Fibroblast of lung (primary cell): ENCODE data around the gene HELB. TPM values are rescaled to one million over a fixed set of nuclear protein-coding genes. Genes with fewer than 3 reads are reported as not detected.

ENCODE experiments used
- DNase-seq, 2 donors: peaks; one replicate each; pipeline versions ENCODE4 v3.0.0 to v3.0.0-alpha.2; 2010; ENCODE audit warnings: low read depth in 2 of 2
- H2AFZ ChIP-seq: 2 replicates; pipeline ENCODE4 v1.5.1; 2012; ENCODE audit warnings: low read length, control low read depth, inconsistent platforms
- H3K27ac ChIP-seq: 2 replicates; pipeline ENCODE4 v1.5.1; 2011; ENCODE audit warnings: low read length, control low read depth; ENCODE audit not compliant: insufficient read depth
- H3K27me3 ChIP-seq: 2 replicates; pipeline ENCODE4 v1.5.1; 2011; ENCODE audit warnings: mild to moderate bottlenecking, low read length; ENCODE audit not compliant: control insufficient read depth, insufficient read depth
- H3K36me3 ChIP-seq: 2 replicates; pipeline ENCODE4 v1.5.1; 2011; ENCODE audit warnings: low read length; ENCODE audit not compliant: control insufficient read depth, insufficient read depth
- H3K4me1 ChIP-seq: 2 replicates; pipeline ENCODE4 v1.5.1; 2011; ENCODE audit warnings: low read length; ENCODE audit not compliant: control insufficient read depth, insufficient read depth; ENCODE audit errors: extremely low read depth
- H3K4me2 ChIP-seq: 2 replicates; pipeline ENCODE4 v1.5.1; 2011; ENCODE audit warnings: low read length, control low read depth; ENCODE audit not compliant: insufficient read depth; ENCODE audit errors: extremely low read depth
- H3K4me3 ChIP-seq, 4 experiments: fragments of 200-600 bp in 1 of 4; sonication (generic) in 1 of 4; replicated peaks in 1 of 4; 2 replicates each; pipeline ENCODE4 v1.5.1; 2011 to 2016; ENCODE audit warnings: low read length in 4 of 4, low read depth in 3 of 4, mild to moderate bottlenecking in 3 of 4, control low read depth in 2 of 4, inconsistent platforms in 1 of 4, mixed read lengths in 1 of 4; ENCODE audit not compliant: insufficient read depth in 1 of 4; ENCODE audit errors: control extremely low read depth in 1 of 4
- H3K79me2 ChIP-seq: 2 replicates; pipeline ENCODE4 v1.5.1; 2012; ENCODE audit warnings: mild to moderate bottlenecking, low read length, inconsistent platforms; ENCODE audit not compliant: control insufficient read depth, insufficient read depth
- H3K9ac ChIP-seq: 2 replicates; pipeline ENCODE4 v1.5.1; 2011; ENCODE audit warnings: mild to moderate bottlenecking, low read length, control low read depth; ENCODE audit not compliant: insufficient read depth
- H3K9me3 ChIP-seq: 2 replicates; pipeline ENCODE4 v1.5.1; 2012; ENCODE audit warnings: low read depth, low read length; ENCODE audit not compliant: control insufficient read depth, insufficient read depth
- H4K20me1 ChIP-seq: 2 replicates; pipeline ENCODE4 v1.5.1; 2011; ENCODE audit warnings: low read length; ENCODE audit not compliant: control insufficient read depth, insufficient read depth; ENCODE audit errors: extremely low read depth
- CTCF ChIP-seq, 2 donors: IDR thresholded peaks in 1 of 2; conservative IDR thresholded peaks in 1 of 2; 1 replicate in 1 of 2; 2 replicates in 1 of 2; pipeline ENCODE4 v1.5.1; 2011 to 2012; ENCODE audit warnings: low read length in 2 of 2, control low read depth in 1 of 2, inconsistent platforms in 1 of 2, low read depth in 1 of 2, mild to moderate bottlenecking in 1 of 2
- EZH2 ChIP-seq: IDR thresholded peaks from 2 replicates; pipeline ENCODE4 v1.5.1; 2012; ENCODE audit warnings: low read length, control low read depth, mild to moderate bottlenecking; ENCODE audit errors: missing control alignments
- polyA plus RNA-seq, 2 donors: library from polyadenylated mRNA; depleted of rRNA in 1 of 2; stranded (reverse) in 1 of 2; unstranded in 1 of 2; fragments of >200 nt; gene quantifications; 2 replicates each; pipeline ENCODE4 v1.2.1, GENCODE V29; 2011 to 2012; ENCODE audit warnings: missing spikeins in 1 of 2
- total RNA-seq: library from RNA; depleted of rRNA; stranded (reverse); fragments of >200 nt; gene quantifications from 2 replicates; pipeline ENCODE4 v1.2.1, GENCODE V29; 2014

The HELB gene
- total and polyA plus RNA-seq, 2 donors (not counting 1 experiment from before 2014, with no cell fraction given) = 1.2 to 3.1 TPM

DNA sequence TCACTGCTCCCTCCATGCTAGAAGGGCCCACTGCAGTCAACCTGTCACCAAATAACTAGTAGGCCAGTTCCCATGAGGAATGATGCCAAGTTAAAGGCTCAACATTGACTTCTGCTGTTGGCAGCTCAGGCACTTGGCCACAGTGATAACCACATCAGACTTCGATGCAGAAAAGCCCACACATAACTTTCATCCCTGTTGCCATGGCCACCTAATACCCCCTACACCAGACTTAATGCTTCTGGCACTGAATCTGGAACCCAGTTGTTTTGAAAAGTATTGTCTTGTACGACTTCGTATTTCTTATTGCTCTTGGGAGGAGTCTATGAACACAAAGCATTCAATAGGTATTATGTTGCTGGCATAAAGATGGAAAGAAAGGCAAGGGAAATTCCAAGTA, 44.3 kb upstream of the HELB start:
- Histone ChIP-seq H2AFZ (no peak overlapping the region), H3K9me3 (no peaks in the 10 kb centered on the region), H3K27ac (no peak overlapping the region), H3K4me1 (no peaks in the 10 kb centered on the region), H3K4me3 (no peak overlapping the region), H3K9ac (no peak overlapping the region), H3K79me2 (no peaks in the 10 kb centered on the region), H4K20me1 (no peaks in the 10 kb centered on the region), H3K4me2 (no peak overlapping the region), H3K36me3 (no peaks in the 10 kb centered on the region), H3K27me3 (no peaks in the 10 kb centered on the region)
- no peak for DNase-seq
- TF ChIP-seq CTCF (conservative IDR thresholded peaks at IDR 0.05 in 1 of 2, IDR thresholded peaks at IDR 0.05 in 1 of 2; ENCODE audit: low read depth in 1 of 2, low read length in 2 of 2) = no peak
- TF ChIP-seq EZH2 = no peak

DNA sequence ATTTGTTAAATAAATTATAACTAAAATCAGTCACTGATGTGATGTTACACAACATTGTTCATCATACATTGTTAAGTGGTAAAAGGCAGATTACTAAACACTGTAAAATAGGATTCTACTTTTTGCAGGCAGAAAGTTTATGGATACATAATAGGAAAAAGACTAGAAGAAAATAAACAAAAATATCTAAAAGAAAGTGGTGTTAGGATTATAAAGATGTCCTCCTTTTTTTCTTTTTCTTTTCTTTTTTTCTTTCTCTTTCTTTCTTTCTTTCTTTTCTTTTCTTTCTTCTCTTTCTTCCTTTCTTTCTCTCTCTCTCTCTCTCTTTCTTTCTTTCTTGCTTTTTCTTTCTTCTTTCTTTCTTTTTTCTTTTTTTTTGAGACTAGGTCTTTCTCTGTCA, 39.6 kb upstream of the HELB start:
- Histone ChIP-seq H3K27ac (no peak overlapping the region), H2AFZ (no peak overlapping the region), H3K27me3 (no peaks in the 10 kb centered on the region), H3K4me2 (no peak overlapping the region), H3K79me2 (no peaks in the 10 kb centered on the region), H3K9ac (no peak overlapping the region), H3K36me3 (no peaks in the 10 kb centered on the region), H4K20me1 (no peaks in the 10 kb centered on the region), H3K9me3 (no peaks in the 10 kb centered on the region), H3K4me3 (no peak overlapping the region), H3K4me1 (no peaks in the 10 kb centered on the region)
- TF ChIP-seq EZH2 (no peak), CTCF (conservative IDR thresholded peaks at IDR 0.05 in 1 of 2, IDR thresholded peaks at IDR 0.05 in 1 of 2; ENCODE audit: low read depth in 1 of 2, low read length in 2 of 2) (no peak)
- no peak for DNase-seq

DNA sequence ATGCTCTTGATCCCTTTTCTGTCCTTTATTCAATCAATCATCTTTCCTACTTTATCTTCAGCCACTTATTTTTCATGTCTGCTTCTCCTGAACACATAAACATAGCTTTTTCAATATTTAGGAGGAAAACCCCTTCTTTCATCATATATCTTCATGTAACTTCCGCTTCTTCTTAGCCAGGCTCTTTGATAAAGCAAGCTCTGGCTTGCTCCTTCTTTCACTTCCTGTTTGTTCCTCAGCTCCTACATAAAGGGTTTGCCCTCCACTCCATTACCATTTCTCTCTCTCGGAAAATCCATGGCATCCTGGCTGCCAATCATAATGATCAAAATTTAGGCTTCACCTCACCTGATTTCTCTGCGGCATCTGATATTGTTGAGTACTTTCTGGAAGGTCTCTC, 33.7 kb upstream of the HELB start:
- no peak overlapping the region for H3K4me3 ChIP-seq
- no peaks in the 10 kb centered on the region for H3K9me3 ChIP-seq
- H3K79me2 ChIP-seq = no peaks in the 10 kb centered on the region
- no peak overlapping the region for H2AFZ ChIP-seq
- peaks cover 14% of the 10 kb centered on the region for H3K27me3 ChIP-seq
- no peaks in the 10 kb centered on the region for H4K20me1 ChIP-seq
- no peak overlapping the region for H3K27ac ChIP-seq
- no peak for DNase-seq
- no peak overlapping the region for H3K9ac ChIP-seq
- no peaks in the 10 kb centered on the region for H3K36me3 ChIP-seq
- TF ChIP-seq EZH2 = no peak
- no peak for TF ChIP-seq CTCF (conservative IDR thresholded peaks at IDR 0.05 in 1 of 2, IDR thresholded peaks at IDR 0.05 in 1 of 2; ENCODE audit: low read depth in 1 of 2, low read length in 2 of 2)
- no peak overlapping the region for H3K4me2 ChIP-seq
- H3K4me1 ChIP-seq = no peaks in the 10 kb centered on the region
